AG04450 (cell line): ENCODE measurements around the gene ZNF285. TPM values are rescaled to one million over a fixed set of nuclear protein-coding genes. Genes with fewer than 3 reads are reported as not detected.
"Not testable (repeated sequence)": the region's sequence is repeated elsewhere in the genome, so short reads cannot be mapped to it uniquely, and the experiment has no call there.

Source experiments
- CTCF ChIA-PET: fragments of 300-600, 350-600 bp; formaldehyde crosslinking; extraction: SDS; loops from one replicate; lab custom pipeline; 2022; ENCODE audit warnings: antibody characterized with exemption, inconsistent platforms; lab: Charles Lee
- POLR2A ChIA-PET: fragments of 350-600 bp; formaldehyde crosslinking; extraction: SDS; loops from one replicate; lab custom pipeline; 2021; ENCODE audit warnings: antibody characterized with exemption, inconsistent platforms; lab: Yijun Ruan, JAX
- DNase-seq: peaks from one replicate; pipeline ENCODE4 v3.0.0-alpha.2; 2011; ENCODE audit warnings: low read depth, low spot score
- H3K27ac ChIP-seq: one replicate; pipeline ENCODE4 v1.5.1; 2012; ENCODE audit warnings: low read depth, low read length, control low read depth
- H3K27me3 ChIP-seq: one replicate; pipeline ENCODE4 v1.6.0; 2012; ENCODE audit warnings: low read length; ENCODE audit not compliant: control insufficient read depth, insufficient read depth
- H3K4me3 ChIP-seq: 2 replicates; pipeline ENCODE4 v1.5.1; 2011; ENCODE audit warnings: mild to moderate bottlenecking, low read depth, low read length, control low read depth
- H3K9me3 ChIP-seq: 2 replicates; pipeline ENCODE4 v1.5.1; 2012; ENCODE audit warnings: low read length; ENCODE audit not compliant: control insufficient read depth, insufficient read depth
- polyA plus RNA-seq: library from polyadenylated mRNA; depleted of rRNA; stranded (reverse); fragments of >200 nt; gene quantifications from 2 replicates; pipeline ENCODE4 v1.2.3, GENCODE V29; 2011
- TF ChIP-seq, protein P1 (sequence below): IDR thresholded peaks from 2 replicates; pipeline ENCODE4 v1.5.1; 2011; ENCODE audit warnings: low read depth, low read length, control low read depth, inconsistent platforms

ZNF285 gene
- polyA plus RNA-seq, 1 experiment: 4.4 TPM

DNA sequence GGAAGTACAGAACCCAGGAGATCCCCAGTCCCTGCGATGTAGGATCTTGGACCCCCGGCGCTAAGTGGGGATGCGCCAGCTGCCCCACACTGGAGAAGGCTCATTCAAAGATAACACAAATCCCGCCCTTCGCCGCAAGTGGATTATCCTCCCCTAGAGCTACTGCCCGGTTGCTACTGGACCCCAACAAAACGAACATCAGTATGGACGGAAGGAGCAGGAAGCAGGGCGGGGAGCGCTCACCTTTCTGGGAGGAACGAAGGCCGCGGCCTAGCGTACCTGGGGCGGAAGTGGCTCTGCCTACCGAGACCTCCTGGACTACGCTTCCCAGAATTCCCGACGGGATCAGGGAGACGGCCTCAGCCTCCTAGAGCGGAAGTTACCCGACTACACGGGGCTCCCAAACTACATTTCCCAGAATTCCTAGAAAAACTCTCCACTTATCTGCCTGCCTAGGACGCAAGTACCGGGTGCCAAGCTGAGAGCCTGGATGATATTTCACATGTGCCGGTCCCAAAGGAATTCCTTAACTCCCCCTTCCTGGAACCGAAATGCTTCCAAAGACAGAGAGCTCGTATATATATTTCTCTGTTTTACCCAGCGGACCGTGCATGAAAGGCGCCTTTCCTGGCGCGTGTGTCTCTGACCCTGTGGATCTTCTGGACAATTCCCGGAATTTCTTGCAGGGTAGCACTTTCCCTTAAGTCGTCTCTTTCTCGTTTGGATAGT lies 44.9 kb downstream of the ZNF285 start, which contains the start of gene ZNF112:
ZNF112 (minus strand) TSS at position 298 of the 729 bp plus-strand sequence. CDS start 16,141 bp downstream, outside the sequence.
- TF ChIP-seq, protein P1, sequence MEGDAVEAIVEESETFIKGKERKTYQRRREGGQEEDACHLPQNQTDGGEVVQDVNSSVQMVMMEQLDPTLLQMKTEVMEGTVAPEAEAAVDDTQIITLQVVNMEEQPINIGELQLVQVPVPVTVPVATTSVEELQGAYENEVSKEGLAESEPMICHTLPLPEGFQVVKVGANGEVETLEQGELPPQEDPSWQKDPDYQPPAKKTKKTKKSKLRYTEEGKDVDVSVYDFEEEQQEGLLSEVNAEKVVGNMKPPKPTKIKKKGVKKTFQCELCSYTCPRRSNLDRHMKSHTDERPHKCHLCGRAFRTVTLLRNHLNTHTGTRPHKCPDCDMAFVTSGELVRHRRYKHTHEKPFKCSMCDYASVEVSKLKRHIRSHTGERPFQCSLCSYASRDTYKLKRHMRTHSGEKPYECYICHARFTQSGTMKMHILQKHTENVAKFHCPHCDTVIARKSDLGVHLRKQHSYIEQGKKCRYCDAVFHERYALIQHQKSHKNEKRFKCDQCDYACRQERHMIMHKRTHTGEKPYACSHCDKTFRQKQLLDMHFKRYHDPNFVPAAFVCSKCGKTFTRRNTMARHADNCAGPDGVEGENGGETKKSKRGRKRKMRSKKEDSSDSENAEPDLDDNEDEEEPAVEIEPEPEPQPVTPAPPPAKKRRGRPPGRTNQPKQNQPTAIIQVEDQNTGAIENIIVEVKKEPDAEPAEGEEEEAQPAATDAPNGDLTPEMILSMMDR: no peak
- H3K27me3 ChIP-seq: no peaks in the 10 kb centered on the region
- H3K9me3 ChIP-seq: no peaks in the 10 kb centered on the region
- H3K27ac ChIP-seq: no peak within 1 kb of the TSS
- POLR2A ChIA-PET: interaction anchor here (0.6 kb wide), 1 partner anchor 261 kb away, joined by 3 read pairs; no protein-coding TSS in a partner anchor
- peak; percentile 69 for DNase-seq
- peak within 1 kb of the TSS; percentile 88 for H3K4me3 ChIP-seq
- CTCF ChIA-PET: interaction anchor here (0.6 kb wide), 2 partner anchors 9 to 19 kb away, joined by 3 to 6 read pairs; no protein-coding TSS in a partner anchor

DNA sequence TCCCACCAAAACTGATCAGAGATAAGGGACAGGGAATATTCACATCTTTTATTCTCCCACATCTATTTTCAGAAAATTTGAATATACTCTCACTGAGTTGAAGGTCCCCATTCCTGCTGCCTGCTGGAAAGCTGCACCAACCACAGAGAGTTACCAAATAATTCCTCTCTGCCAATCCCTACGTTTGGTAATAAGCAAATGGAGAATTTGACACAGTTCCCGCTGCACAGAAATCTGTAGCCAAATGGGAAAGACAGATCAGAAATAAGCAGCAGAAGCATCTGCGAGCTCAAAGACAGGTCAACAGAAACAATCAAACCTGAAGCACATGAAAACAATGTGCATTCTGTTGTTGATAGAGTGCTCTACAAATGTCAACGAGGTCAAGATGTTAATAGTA lies 54.9 kb downstream of the ZNF285 start:
- ChIA-PET POLR2A (no interaction called here), CTCF (no interaction called here)
- Histone ChIP-seq H3K27ac (no peak overlapping the region), H3K4me3 (no peak overlapping the region), H3K27me3 (no peaks in the 10 kb centered on the region), H3K9me3 (no peaks in the 10 kb centered on the region)
- no peak for DNase-seq
- TF ChIP-seq, protein P1: no peak

DNA sequence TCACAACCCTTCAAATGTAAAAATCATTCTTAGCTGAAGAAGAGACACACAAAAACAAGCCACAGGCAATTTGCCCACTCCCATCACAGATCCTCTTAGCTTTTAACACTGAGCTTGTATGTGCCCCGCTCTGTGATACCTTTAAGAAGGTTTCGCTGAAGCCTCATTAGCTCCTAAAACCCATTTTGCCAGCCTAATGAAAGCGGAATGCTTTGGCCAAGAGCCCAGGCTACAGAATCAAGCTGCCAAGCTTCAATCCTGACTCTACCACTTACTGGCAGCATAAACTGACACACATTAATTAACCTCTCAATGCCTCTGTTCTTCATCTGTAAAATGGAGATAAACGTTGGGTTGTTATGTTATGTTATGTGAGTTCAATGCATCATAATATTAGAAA lies 55.4 kb downstream of the ZNF285 start:
- ChIA-PET POLR2A (no interaction called here), CTCF (interaction anchor here (1.0 kb wide), 1 partner anchor 9 kb away, joined by 3 read pairs; no protein-coding TSS in a partner anchor)
- no peak for DNase-seq
- H3K9me3 ChIP-seq: no peaks in the 10 kb centered on the region
- no peaks in the 10 kb centered on the region for H3K27me3 ChIP-seq
- H3K27ac ChIP-seq: no peak overlapping the region
- H3K4me3 ChIP-seq: no peak overlapping the region
- TF ChIP-seq, protein P1: no peak

DNA sequence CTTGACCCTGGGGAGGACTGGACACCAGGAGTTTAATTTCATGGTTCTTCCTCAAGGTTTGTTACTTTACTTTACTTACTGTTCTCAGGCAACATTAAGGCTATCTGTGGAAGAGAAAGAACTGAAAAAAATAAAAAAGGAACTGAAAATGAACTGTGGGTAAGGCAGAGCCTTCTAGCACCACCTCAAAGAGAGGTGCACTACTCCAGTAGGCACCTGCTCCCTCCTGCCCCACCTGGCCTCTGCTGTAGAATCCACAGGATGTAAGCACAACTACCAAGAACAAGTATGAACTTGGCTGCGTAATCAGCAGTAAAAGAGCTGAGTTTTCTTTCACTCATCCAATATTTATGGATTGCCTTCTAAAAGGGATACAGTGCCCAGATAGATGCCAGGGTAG lies 57.2 kb downstream of the ZNF285 start:
- DNase-seq: no peak

GRCh38 chr19:44341794-44342193 lies 59.6 kb downstream of the ZNF285 start:
- H3K9me3 ChIP-seq: no peaks in the 10 kb centered on the region
- TF ChIP-seq, protein P1: no peak
- no peak for DNase-seq
- CTCF ChIA-PET: no interaction called here
- POLR2A ChIA-PET: no interaction called here
- no peak overlapping the region for H3K27ac ChIP-seq
- H3K4me3 ChIP-seq: no peak overlapping the region
- no peaks in the 10 kb centered on the region for H3K27me3 ChIP-seq

More for the DNA sequence above, 57.2 kb downstream of the ZNF285 start:
- CTCF ChIA-PET: no interaction called here
- H3K4me3 ChIP-seq: no peak overlapping the region
- POLR2A ChIA-PET: no interaction called here
- H3K27ac ChIP-seq: no peak overlapping the region
- H3K27me3 ChIP-seq: no peaks in the 10 kb centered on the region
- no peaks in the 10 kb centered on the region for H3K9me3 ChIP-seq
- TF ChIP-seq, protein P1: no peak

DNA sequence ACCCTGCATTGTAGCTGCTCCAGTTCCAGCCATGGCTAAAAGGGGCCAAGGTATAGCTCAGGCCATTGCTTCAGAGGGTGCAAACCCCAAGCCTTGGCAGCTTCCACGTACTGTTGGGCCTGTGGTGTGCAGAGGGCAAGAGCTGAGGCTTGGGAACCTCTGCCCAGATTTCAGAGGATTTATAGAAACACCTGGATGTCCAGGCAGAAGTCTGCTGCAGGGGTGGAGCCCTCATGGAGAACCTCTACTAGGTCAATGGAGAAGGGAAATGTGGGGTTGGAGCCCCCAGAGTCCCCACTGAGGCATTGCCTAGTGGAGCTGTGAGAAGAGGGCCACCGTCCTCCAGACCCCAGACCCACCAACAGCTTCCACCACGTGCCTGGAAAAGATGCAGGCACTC lies 66.8 kb downstream of the ZNF285 start:
- DNase-seq, H3K4me3 ChIP-seq, H3K27ac ChIP-seq, POLR2A ChIA-PET, H3K27me3 ChIP-seq, CTCF ChIA-PET: not testable (repeated sequence)
- peaks cover 19% of the 10 kb centered on the region for H3K9me3 ChIP-seq
